ENCODE data around the gene IL12RB1.
"Not testable (repeated sequence)": the region's sequence is repeated elsewhere in the genome, so short reads cannot be mapped to it uniquely, and the experiment has no call there.

Gene IL12RB1

GRCh38 chr19:18110609-18111232, 24.0 kb upstream of the IL12RB1 start:
- no peak for DNase-seq

DNA sequence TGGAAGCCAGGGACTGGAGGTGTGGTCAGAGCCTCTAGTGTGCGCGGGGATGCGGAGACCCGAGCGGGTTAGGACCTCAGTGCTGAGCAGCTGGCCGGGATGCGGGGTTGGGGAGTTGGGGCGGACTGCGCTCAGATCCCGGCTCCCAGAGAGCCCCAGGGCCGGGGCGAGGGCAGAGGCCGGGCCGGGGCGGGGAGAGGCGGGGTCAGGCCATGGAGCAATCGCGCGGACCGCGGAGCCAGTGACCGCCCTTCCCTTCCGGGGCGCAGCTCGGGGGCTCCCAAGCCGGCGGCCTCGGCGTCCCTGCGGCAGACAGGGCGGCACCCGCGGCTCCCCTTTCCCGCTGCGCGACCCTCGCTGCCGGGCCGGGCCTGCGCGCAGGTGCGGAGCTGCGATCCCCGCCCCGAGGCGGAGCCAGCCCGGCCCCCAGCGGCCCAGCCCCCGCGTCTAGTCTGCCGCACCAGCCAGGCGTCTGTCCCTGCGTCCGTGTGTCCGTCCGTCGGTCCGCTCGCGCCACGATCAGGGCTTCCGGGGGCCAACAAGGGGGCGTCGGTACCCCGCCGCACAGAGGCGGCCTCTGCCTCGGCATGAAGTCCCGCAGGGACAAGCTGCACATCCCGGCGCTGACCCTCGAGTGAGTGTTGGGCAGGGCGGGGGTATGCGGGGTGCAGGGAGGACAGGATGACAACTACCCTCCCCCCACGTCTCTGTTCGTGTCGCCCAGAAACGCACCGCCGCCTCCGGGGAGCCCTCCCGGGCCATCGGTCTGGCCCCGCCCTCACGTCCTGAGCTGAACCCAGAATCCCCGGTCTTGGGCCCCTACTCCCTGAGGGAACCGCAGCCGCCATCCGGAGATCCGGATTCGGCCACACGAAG, 23.2 kb upstream of the IL12RB1 start:
- DNase-seq: peak in 1 of 2 experiments; percentile 17

- DNase-seq: no peak
These were observed 22.6 kb upstream of the IL12RB1 start for GRCh38 chr19:18109341-18109732.

DNA sequence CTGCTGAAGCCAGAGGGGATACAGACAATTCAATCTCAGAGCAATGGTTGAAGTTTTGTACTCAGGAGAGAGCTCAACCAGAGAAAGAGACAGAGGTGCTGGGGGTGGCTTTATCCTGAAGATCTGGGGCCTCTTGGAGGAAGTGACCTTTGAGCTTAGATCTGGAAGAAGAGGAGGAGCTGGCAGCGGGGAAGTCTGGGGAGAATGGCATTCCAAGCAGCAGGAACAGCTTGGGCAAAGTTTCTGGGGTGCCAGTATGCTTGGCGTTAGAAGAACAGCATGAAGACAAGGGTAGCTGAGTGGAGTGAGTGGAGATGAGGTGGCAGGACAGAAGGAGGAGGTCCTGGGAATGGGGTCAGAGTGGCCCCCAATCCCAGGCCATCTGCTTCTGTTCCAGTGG, 22.2 kb upstream of the IL12RB1 start:
- DNase-seq: no peak

DNA sequence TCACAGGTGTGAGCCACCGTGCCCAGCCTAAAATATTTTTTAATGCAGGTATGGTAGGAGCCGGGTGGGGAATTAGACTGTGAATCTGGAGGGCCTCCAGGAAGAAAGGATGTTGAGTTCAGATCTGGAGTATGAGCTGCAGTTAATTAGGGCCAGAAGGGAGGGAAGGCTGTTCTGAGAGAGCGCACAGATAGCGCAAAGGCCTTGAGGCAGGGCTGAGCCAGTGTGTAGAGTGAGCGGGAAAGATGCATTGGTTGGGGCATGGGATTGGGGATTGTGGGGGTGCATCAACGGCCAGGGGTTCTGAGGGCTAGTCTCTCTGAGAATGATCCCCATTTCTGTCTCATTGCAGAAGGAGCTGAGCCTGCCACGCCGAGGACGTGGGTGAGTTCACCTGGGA, 20.5 kb upstream of the IL12RB1 start:
- DNase-seq: no peak

- not testable (repeated sequence) for DNase-seq
These were observed 18.5 kb upstream of the IL12RB1 start for GRCh38 chr19:18105259-18105658.

DNA sequence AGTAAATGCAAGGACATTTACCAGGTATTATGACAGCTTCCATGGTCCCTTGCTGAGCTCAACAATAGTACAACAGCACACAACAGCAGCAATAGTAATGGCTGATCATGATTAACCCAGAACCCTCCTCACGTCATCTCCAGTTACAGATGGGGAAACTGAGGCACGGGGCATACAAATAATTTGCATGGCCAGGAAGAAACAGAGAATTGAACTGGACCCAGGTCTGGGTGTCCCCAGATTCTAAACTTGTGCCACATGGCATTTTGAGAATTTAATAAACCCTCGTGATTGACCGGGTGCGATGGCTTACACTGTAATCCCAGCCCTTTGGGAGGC, 18.0 kb upstream of the IL12RB1 start:
- no peak for DNase-seq

DNA sequence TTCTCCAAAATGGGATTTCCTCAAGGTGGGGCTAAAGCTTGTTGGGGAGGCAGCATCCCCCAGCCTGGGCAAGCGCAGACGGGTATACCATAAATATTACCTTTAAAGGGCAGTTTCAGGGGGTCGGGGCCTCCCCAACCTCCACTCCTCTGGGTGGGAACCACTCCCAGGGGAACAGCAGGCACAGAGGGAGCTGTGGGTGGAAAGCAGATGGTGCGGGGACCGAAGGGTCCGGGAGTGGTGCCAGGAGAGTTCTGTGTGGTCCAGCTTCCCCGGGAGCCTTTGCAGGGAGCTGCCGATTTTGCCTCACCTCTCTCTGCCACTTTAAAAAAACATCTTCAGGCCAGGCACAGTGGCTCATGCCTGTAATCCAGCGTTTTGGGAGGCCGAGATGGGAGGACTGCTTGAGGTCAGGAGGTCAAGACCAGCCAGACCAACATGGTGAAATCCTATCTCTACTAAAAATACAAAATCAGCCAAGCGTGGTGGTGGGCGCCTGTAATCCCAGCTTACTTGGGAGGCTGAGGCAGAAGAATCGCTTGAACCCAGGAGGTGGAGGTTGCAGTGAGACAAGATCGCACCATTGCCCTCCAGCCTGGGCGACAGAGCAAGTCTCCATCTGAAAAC, 16.3 kb upstream of the IL12RB1 start:
- no peak for DNase-seq

GRCh38 chr19:18101268-18101667, 14.5 kb upstream of the IL12RB1 start:
- DNase-seq: no peak

- DNase-seq: no peak
These were observed 14.0 kb upstream of the IL12RB1 start for GRCh38 chr19:18100710-18101109.

DNA sequence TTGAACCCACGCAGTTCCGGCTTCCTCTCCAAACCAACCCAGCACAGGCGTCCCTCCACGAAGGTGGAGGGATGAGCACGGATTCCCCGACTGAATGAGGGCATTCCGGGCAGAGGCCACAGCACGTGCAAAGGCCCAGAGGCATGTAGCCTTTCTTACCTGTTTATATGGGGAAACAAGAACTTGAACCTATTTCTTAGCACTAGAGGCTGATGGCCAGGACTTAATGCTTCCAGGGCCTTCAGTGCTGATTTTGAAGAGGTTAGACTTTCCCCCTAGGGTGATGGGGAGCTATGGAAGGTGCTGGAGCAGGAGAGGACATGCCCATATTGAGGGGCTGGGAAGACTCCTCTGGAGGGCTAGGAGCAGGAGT, 12.9 kb upstream of the IL12RB1 start:
- DNase-seq: no peak

GRCh38 chr19:18098891-18099622, 12.3 kb upstream of the IL12RB1 start:
- no peak for DNase-seq

DNA sequence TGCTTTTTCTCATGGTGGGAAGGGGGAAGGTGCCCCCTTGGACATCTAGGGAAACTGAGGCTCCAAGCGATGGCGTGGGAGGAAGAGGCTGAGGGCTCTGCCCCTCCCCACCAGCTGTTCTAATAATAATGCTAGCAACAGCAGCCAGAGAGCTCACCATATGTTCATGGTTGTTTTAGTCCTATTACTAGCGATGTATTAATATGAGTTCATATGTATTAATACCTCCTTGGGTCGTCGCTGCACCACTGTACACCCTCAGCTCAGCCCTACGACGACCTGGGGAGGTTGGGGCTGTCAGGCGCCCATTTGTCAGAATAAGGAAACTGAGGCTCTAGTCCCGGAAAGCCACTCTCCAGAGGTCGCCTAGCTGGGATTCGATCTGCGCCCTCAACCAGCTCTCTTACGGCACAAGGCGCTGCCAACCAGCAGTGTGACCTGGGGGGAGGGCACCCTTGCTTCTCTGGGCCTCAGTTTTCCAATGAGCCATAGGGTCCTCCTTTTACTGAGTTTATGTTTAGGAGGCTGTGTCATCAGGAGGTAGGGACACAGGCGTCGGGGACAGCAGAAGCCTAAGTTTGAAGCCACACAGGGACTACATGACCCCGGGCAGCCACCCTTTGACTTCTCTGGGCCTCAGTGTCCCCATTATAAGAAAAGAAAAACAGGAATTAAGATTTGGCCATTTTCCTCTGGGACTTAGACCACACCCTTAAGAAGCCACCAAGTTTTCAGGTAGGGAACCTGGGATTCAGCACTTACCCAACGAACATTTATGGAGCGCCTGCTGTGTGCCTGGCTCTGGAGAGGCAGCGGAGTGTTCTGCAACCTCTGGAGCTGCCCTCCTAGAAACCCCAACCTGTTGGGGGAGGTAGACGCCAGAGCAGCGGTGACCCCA, 11.5 kb upstream of the IL12RB1 start:
- DNase-seq: no peak

DNA sequence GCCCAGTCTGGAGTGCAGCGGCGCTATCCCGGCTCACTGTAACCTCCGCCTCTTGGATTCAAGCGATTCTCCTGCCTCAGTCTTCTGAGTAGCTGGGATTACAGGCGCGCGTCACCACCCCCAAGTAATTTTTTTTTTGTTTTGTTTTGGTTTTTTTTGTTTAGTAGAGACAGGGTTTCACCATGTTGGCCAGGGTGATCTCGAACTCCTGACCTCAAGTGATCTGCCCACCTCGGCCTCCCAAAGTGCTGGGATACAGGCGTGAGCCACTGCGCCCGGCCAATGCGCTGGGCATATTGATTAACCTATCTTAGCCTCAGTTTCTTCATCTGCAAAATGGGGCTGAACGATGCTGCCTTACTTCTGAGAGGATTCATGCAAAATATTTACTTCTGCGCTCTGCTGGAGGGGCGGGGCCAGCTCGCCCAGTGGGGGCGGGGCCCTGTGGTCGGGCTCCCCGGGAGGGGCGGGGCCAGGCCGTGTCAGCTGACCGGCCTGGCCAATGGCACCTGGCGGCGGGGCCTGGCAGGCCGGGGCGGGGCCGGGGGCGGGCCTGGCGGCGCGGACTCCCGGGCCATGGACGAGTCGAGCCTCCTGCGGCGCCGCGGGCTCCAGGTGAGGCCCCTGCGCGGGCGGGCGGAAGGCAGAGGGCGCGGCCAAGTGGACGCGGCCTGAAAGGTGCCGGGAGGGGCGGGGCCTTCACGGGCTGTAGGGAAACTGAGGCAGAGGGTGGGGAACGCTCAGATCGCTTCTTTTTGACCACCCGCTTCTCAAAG, 10.7 kb upstream of the IL12RB1 start, which contains the start of gene MAST3:
MAST3 (plus strand) TSS at position 562 of the 776 bp plus-strand sequence; CDS start at position 577, 15 bp downstream.
- peak; percentile 69 to 77 for DNase-seq

GRCh38 chr19:18096258-18096657, 9.5 kb upstream of the IL12RB1 start:
- DNase-seq: no peak

DNA sequence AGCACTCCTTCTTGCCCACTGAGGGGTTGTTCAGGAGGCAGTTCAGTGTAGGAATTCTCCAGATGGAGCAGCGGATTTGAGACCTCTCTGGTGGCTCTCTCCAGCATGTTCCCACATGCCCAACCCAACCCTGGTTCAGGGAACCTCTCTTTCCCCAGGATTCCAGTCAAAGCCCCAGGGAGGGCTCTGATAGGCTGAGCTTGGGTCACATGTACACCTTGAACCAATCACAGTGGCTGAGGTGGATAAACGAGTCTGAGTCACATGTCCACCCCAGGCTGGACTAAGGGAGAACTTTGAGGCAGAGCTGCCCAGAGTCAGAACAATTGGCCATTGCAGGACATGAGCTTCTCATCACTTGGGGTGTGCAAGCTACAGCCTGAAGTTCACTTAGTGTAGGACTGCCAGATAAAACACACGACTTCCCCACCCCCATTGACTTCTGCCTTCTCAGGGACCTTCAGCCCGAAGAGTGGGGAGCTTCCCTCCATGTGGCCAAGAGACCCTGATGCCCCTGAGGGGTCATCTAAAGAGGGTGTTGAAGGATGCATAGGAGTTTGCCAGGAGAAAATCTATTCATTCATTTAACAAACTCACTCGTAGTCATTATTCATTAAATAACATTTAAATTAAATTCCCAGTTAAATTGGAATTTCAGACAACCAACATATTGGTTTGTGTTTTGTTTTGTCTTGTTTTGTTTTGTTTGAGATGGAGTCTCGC, 6.9 kb upstream of the IL12RB1 start:
- no peak for DNase-seq

DNA sequence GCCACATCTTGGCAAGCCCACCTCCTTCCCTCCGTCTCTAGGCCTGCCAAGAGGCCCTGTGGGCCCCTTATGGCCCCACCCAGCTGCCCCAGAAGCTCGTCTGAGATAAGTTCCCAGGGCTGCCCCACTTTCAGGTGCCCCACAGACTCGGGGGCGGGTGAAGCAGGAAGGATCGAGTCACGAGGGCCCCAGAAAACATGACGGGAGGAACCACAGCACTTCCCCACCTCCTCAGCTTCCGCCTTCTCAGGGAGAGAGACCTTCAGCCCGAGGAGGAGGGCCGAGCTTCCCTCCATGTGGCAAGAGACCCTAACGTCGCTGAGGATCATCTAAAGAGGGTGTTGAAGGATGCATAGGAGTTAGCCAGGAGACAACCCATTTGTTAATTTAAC, 4.5 kb upstream of the IL12RB1 start:
- DNase-seq: no peak

DNA sequence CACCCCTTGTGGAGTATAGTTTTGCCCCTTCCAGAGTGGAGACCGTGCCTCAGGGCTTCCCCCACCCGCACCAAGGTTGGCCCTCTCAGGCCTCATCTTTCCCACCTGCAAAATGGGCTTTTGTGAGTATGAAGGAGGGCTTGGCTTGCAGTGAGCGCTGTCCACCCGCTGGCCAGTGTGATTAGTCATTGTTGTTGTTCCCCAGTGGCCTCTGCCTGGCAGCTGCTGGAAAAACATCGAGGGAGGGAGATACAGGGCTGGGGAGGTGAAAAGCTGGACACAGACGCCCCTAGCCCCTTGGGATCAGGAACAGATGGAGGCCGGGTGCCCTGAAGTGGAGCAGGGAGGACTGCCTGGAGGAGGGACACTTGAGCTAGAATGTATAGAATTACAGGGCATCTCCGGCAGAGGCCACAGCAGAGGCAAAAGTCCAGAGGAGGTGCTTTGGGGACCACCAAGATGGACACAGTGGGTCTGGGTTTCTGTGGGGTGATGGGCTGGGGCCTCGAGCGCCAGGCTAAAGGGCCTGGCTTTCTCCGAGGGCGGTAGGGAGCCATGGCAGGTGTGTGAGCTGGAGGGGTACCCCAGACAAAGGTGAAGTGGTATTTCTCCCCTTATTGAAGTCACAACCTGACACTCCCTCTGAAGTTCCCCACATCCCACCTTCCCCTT, 3.9 kb upstream of the IL12RB1 start:
- no peak for DNase-seq

GRCh38 chr19:18089726-18090125, 3.0 kb upstream of the IL12RB1 start:
- DNase-seq: no peak

DNA sequence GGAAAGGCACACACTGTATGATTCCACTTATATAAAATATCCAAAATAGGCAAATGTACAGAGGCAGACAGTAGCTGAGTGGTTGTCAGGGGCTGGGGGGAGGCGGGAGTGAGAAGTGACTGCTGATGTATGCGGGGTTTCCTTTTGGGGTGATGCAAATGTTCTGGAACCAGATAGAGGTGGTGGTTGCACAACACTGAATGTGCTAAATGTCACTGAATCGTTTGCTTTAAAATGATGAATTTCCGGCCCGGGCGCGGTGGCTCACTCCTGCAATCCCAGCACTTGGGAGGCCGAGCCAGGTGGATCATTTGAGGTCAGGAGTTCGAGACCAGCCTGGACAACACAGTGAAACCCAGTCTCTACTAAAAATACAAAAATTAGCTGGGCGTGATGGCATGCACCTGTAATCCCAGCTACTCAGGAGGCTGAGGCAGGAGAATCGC, 2.4 kb upstream of the IL12RB1 start:
- DNase-seq: not testable (repeated sequence)

Data from NCI-H2081 (cell line).